ENCODE data around the gene RTP2.

Gene RTP2, protein sequence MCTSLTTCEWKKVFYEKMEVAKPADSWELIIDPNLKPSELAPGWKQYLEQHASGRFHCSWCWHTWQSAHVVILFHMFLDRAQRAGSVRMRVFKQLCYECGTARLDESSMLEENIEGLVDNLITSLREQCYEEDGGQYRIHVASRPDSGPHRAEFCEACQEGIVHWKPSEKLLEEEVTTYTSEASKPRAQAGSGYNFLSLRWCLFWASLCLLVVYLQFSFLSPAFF

GRCh38 chr3:187702507-187703033, at the start of gene RTP2:
Gene RTP2, minus strand, starts transcription at chr3:187702557. Its CDS starts 429 bp downstream, at chr3:187702128.
- DNase-seq: no peak

DNA sequence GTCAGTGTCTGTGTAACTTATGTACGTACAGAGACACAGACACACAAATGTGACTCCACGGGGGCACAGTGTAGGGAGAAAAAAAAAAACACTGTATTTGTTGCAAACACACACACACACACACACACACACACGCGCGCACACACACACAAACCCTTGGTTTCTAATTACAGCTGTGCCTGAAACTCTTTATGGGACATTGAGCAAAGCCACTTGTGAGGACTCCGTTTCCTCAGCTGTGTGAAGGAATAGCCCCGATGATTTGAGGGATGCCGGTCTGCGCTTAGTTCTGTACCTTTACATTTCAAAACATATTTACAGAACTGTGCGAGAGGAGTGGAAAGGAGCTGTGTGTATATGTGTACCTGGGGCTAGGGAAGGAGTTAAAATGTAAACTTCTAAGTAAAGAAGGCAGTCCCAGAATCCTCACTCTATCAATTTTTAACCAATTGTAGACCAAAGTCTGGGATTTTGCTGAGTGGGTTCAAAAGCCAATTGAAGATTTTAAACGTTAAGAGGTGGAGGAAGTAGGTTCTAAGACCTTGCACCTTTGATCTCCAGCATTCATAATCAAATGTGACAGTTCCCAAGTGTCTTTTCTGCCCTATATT, 48.3 kb upstream of the RTP2 start:
- no peak for DNase-seq

- DNase-seq: no peak
These were observed 47.7 kb upstream of the RTP2 start for GRCh38 chr3:187750006-187750512.

DNA sequence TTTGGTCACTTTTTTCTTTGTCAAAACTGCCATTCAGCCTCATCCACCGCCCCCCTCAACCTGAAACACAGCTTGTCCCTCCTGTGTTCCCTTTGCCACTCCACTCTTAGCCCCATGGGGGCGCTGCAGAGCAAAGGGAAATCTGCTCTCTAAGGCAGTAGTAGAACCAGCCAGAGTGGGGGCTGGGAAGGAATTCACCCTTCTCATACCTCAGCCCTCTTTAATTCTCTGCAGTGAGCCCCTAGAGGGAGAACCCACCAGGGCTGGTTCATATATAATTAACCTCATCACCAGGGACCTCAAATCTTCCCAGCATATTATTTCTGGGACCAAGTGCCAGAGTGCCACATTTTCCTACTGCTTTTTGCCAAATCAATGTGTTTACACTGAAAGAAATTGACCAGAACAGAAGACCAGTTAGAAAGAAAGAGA, 45.7 kb upstream of the RTP2 start:
- peak; percentile 96 for DNase-seq

DNA sequence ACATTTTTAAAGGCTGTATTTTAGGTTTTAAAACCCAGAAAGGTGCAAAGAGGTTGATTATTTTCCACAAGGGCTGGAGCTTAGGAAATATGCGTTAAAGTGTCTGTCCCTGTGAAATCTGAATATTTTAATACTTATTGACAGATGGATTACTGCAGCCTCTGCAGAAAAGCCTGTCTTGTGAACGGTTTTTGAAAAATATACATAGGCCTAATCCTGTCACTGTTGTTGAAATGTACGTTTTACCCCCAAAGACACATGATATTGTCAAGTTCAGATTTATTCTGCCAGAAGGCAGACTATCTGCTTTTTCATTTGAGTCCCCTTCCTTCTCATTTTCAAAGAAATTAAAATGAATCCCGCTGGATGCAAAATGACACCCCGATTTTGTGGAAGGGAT, 45.1 kb upstream of the RTP2 start:
- no peak for DNase-seq

- peak; percentile 25 for DNase-seq
These were observed 44.3 kb upstream of the RTP2 start for GRCh38 chr3:187746442-187747281.

DNA sequence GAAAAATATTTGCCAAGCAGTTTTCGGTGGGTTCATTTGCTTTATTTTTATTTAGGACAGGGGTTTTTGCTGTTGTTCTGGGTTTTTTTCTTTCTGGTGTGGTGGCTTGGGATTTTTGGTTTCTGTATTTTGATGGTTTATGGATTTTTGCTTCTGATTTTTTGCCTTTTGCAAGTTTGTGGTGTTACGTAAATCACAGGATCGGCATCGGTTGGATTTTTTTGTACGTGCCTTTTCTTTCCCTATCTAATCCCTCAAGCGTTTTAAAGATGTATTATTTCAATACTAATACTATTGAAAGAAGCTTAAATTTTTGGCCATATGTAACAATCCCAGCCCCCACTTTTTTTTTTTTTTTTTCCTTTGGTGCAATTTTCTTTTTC, 43.7 kb upstream of the RTP2 start:
- DNase-seq: no peak

DNA sequence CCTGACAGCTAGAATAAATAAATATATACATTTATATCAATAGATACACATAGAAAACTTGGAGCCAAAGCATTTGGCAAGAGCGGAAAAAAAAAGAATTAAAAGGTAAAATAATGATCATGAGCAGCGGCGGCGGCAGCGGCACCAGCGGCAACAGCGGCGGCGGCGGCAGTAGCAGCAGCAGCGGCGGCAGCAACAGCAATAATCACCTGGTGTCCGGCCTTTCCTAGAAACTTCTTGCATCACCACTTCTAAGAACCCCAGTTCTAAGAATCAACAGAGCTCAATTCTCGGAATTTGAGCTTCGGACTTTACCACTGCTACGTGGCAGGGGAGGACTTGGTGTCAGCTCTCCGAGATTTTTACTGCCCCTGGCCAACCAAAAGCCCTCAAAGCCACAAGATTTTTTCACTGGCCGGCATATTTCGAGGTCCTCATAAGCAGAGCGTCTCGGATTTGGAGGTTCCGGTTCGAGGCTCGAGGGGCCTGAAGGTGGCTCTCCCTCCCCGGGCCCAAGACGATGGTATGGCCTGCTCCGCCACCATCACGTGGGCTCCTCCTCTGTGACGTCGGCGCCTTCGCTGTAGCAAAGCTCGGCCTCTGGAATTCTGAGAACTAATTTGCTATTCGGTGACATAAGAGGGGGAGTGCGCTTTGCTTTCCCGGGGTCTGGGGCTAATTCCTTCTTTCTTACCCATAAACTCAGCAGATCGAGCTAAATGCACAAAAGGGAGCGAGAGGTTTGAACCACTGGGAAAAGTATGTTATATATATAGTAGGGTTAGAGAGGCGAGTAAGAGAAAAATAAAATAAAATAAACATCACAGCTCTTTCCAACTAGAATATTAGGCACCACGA, 43.1 kb upstream of the RTP2 start, which contains the start of gene BCL6:
Gene BCL6 (minus strand): TSS at position 268 of the 858 bp plus-strand sequence. CDS start 11,775 bp downstream, outside the sequence.
- DNase-seq: peak; percentile 90

GRCh38 chr3:187744169-187745151, 42.1 kb upstream of the RTP2 start:
- DNase-seq: peak; percentile 66

GRCh38 chr3:187743195-187744141, 41.1 kb upstream of the RTP2 start:
- peak; percentile 80 for DNase-seq

DNA sequence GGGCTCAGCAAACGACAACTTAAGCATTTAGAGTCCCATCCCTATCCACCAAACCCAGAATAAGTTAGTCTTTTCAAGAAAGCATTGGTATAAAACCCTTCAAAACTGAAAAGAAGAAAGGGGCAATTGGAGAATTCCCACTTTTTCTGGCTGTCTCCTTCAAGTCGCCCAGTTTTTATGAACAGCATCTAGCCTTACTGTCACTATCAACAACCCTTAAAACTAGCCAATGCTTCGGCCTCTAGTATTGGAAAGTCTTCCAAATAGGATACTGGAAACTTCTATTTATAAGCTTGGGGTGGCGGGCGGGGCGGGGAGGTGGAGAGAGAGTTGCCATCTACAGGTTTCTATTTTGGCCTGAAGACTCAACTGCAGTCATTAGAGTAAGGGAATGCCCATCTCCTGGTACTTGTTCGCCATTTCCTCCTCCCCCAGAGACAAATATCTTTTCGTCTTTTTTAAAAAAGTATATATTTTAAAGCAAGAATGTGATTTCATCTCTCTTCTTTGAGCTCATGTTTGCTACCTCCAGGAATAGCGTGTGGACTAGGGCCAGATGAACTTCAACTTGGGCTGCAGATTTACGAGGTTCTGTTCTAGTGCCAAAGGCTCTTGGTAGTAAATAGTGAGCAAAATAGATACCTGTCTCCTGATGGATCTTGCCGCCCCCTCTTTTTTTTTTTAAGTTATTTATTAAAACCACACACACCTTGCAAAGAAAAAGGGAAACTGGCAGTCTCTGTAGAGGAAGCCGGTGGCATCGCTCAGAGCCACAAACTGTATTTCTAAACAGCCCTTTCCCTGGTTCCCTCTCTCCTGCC, 40.2 kb upstream of the RTP2 start:
- no peak for DNase-seq

GRCh38 chr3:187741403-187742350, 39.3 kb upstream of the RTP2 start:
- DNase-seq: peak; percentile 86

GRCh38 chr3:187740421-187741399, 38.4 kb upstream of the RTP2 start:
- peak; percentile 80 for DNase-seq

DNA sequence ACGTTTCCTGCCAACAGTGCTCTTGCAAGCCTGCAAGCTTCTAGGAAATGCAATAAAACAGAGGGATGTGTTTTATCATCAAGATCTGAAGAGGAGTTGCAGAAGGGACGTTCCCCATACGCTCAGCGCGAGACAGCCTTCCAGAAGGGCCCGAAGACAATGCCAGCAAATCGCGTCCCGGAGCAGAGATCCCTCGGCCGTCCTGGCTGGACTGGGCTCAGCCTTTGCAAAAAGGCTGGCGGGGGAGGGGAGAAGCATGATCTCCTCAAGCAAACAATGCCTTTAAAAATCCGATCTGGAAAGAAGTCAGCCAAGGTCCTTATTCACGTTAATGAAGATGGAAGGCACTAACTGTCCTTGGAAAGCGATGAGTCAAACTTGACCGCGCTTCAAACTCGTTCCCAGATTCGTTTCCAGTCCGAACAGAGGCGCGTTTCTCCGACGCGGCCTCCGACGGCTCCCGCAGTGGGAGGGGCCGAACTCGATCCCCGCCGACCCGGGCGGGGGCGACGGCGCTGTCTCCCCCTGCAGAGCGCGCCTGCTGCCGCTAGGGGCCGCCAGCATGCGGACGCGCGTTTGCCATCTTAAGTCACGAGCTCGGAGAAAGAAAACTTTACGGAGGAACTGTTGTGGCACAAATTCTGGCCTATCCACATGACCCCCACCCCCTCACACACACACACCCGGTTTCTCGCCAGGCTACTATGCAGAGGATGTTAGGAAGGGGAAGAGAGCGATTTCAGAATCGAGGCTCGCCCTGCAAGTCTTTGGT, 37.4 kb upstream of the RTP2 start:
- peak; percentile 86 for DNase-seq

GRCh38 chr3:187739094-187739560, 36.8 kb upstream of the RTP2 start:
- DNase-seq: peak; percentile 45

Measured in activated CD4-positive, alpha-beta T cell treated with anti-CD3 and anti-CD28 coated beads for 48 hours (primary cell).